Uterus (tissue), 2 donors: ENCODE results near the gene CCDC201.

Experiments used
- CTCF ChIP-seq, 4 experiments: fragments of 200-600 bp in 2 of 4; fragments of 450-650 bp in 2 of 4; sonication (generic) in 2 of 4; IDR thresholded peaks; one replicate each; pipeline ENCODE4 v1.5.1; 2016 to 2019; ENCODE audit warnings: antibody characterized with exemption in 4 of 4, mild to moderate bottlenecking in 2 of 4, moderate library complexity in 1 of 4
- POLR2A ChIP-seq, 2 donors: fragments of 450-650 bp; IDR thresholded peaks; one replicate each; pipeline ENCODE4 v1.6.1; 2016; ENCODE audit warnings: antibody characterized with exemption in 2 of 2, mild to moderate bottlenecking in 1 of 2, moderate library complexity in 1 of 2

DNA sequence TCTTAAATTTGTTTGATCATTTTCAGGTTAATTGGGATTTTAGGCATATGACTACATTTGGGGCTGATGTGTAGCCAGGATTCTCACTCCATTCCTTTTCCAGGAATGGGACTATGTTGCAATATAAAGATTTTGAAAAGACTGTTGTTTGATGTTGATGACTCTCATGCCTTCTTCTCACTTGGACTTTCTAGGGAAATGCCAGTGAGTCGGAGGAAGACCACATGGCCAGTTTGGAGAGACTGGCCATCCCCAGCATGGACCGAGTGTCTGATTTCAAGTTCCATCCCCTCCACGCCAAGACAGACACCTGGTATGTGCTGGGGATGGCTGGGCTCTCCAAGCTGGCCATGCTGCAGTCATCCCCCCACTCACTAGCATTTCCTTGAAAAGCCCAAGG lies 42.7 kb upstream of the CCDC201 start:
- TF ChIP-seq CTCF (IDR thresholded peaks at IDR 0.05): no peak
- no peak for TF ChIP-seq POLR2A (IDR thresholded peaks at IDR 0.05)
